Caco-2 (cell line): Measurements from ENCODE around the gene TSHZ3. TPM values are rescaled to one million over a fixed set of nuclear protein-coding genes. Genes with fewer than 3 reads are reported as not detected.

Experiments used
- BruUV-seq: library from RNA; stranded (reverse); fragments of 400-500 nt; replicated peaks from 2 replicates; lab custom pipeline; 2021; lab: Mats Ljungman, UMichigan
- CTCF ChIA-PET: fragments of 300-600 bp; sonication (Branson Sonifier 250); formaldehyde crosslinking; loops from one replicate; lab custom pipeline; 2022; ENCODE audit warnings: antibody characterized with exemption; lab: Charles Lee
- POLR2A ChIA-PET: fragments of 300-600 bp; sonication (Branson Sonifier 250); formaldehyde crosslinking; loops from one replicate; lab custom pipeline; 2022; ENCODE audit warnings: antibody characterized with exemption; lab: Charles Lee
- DNase-seq, 2 experiments: peaks; one replicate each; pipeline versions ENCODE4 v3.0.0 to v3.0.0-alpha.2; 2020 to 2022
- H3K27me3 ChIP-seq: replicated peaks from 2 replicates; pipeline ENCODE4 v1.6.0; 2011; ENCODE audit warnings: low read length; ENCODE audit not compliant: control insufficient read depth, insufficient read depth
- H3K36me3 ChIP-seq: 2 replicates; pipeline ENCODE4 v1.5.1; 2011; ENCODE audit warnings: low read length; ENCODE audit not compliant: control insufficient read depth, insufficient read depth
- H3K4me1 ChIP-seq: fragments of 250-450 bp; sonication (Bioruptor Pico); 2 replicates; pipeline ENCODE4 v1.5.1; 2020; ENCODE audit warnings: mild to moderate bottlenecking
- H3K4me3 ChIP-seq: 2 replicates; pipeline ENCODE4 v1.5.1; 2011; ENCODE audit warnings: low read depth, mild to moderate bottlenecking, control low read depth, low read length
- H3K9me3 ChIP-seq: fragments of 250-450 bp; sonication (Bioruptor Pico); 2 replicates; pipeline ENCODE4 v1.5.1; 2020; ENCODE audit warnings: mild to moderate bottlenecking, moderate library complexity
- H3K27ac Mint-ChIP-seq: one replicate; pipeline ENCODE4 v1.8.0; 2022; ENCODE audit warnings: mixed read lengths; ENCODE audit not compliant: unreplicated experiment
- H3K27me3 Mint-ChIP-seq: one replicate; pipeline ENCODE4 v1.8.0; 2022; ENCODE audit warnings: mixed read lengths; ENCODE audit not compliant: insufficient read depth, unreplicated experiment
- H3K36me3 Mint-ChIP-seq: one replicate; pipeline ENCODE4 v1.8.0; 2022; ENCODE audit warnings: mild to moderate bottlenecking, mixed read lengths; ENCODE audit not compliant: insufficient read depth, unreplicated experiment
- H3K4me1 Mint-ChIP-seq: one replicate; pipeline ENCODE4 v1.8.0; 2022; ENCODE audit warnings: low read depth, mixed read lengths; ENCODE audit not compliant: unreplicated experiment
- H3K4me3 Mint-ChIP-seq: one replicate; pipeline ENCODE4 v1.8.0; 2022; ENCODE audit warnings: mild to moderate bottlenecking, moderate library complexity, mixed read lengths; ENCODE audit not compliant: unreplicated experiment
- H3K9me3 Mint-ChIP-seq: one replicate; pipeline ENCODE4 v1.8.0; 2022; ENCODE audit warnings: mixed read lengths; ENCODE audit not compliant: unreplicated experiment
- intact Hi-C: fragments of 100-400 bp; cut with micrococcal nuclease; formaldehyde crosslinking; loops from one replicate; pipeline ENCODE4 v1.10.0; 2022; ENCODE audit not compliant: unreplicated experiment
- total RNA-seq: library from RNA; stranded (reverse); gene quantifications from 2 replicates; pipeline ENCODE4 v1.2.3, GENCODE V29; 2022
- TF ChIP-seq, protein P1 (sequence below), 2 experiments: fragments of 200-600 bp in 1 of 2; IDR thresholded peaks; 1 replicate in 1 of 2; 2 replicates in 1 of 2; pipeline versions ENCODE4 v1.5.1 to v1.8.0; 2011 to 2022; ENCODE audit warnings: antibody characterized with exemption in 1 of 2, control low read depth in 1 of 2, inconsistent platforms in 1 of 2, low read depth in 1 of 2, low read length in 1 of 2, mild to moderate bottlenecking in 1 of 2, moderate library complexity in 1 of 2; ENCODE audit not compliant: insufficient read depth in 1 of 2, severe bottlenecking in 1 of 2, unreplicated experiment in 1 of 2

The TSHZ3 gene
- total RNA-seq, 1 experiment from 2014 or later = not detected

GRCh38 chr19:31317093-31317492, 32.1 kb downstream of the TSHZ3 start:
- H3K36me3 ChIP-seq = no peaks in the 10 kb centered on the region
- no peaks in the 10 kb centered on the region for H3K36me3 Mint-ChIP-seq
- no peak overlapping the region for H3K4me3 Mint-ChIP-seq
- no peak for DNase-seq
- H3K4me3 ChIP-seq = no peak overlapping the region
- H3K4me1 Mint-ChIP-seq = no peaks in the 10 kb centered on the region
- H3K4me1 ChIP-seq = no peaks in the 10 kb centered on the region
- POLR2A ChIA-PET = no interaction called here
- intact Hi-C loops = no loop called here
- H3K27ac Mint-ChIP-seq = no peak overlapping the region
- no peaks in the 10 kb centered on the region for H3K9me3 ChIP-seq
- no TSS peak for BruUV-seq
- peaks cover 19% of the 10 kb centered on the region for H3K27me3 Mint-ChIP-seq
- CTCF ChIA-PET = no interaction called here
- H3K9me3 Mint-ChIP-seq = no peaks in the 10 kb centered on the region
- no peaks in the 10 kb centered on the region for H3K27me3 ChIP-seq
- TF ChIP-seq, protein P1, sequence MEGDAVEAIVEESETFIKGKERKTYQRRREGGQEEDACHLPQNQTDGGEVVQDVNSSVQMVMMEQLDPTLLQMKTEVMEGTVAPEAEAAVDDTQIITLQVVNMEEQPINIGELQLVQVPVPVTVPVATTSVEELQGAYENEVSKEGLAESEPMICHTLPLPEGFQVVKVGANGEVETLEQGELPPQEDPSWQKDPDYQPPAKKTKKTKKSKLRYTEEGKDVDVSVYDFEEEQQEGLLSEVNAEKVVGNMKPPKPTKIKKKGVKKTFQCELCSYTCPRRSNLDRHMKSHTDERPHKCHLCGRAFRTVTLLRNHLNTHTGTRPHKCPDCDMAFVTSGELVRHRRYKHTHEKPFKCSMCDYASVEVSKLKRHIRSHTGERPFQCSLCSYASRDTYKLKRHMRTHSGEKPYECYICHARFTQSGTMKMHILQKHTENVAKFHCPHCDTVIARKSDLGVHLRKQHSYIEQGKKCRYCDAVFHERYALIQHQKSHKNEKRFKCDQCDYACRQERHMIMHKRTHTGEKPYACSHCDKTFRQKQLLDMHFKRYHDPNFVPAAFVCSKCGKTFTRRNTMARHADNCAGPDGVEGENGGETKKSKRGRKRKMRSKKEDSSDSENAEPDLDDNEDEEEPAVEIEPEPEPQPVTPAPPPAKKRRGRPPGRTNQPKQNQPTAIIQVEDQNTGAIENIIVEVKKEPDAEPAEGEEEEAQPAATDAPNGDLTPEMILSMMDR (IDR thresholded peaks at IDR 0.05; ENCODE audit: insufficient read depth in 1 of 2, low read depth in 1 of 2, low read length in 1 of 2, severe bottlenecking in 1 of 2, unreplicated experiment in 1 of 2) = no peak

DNA sequence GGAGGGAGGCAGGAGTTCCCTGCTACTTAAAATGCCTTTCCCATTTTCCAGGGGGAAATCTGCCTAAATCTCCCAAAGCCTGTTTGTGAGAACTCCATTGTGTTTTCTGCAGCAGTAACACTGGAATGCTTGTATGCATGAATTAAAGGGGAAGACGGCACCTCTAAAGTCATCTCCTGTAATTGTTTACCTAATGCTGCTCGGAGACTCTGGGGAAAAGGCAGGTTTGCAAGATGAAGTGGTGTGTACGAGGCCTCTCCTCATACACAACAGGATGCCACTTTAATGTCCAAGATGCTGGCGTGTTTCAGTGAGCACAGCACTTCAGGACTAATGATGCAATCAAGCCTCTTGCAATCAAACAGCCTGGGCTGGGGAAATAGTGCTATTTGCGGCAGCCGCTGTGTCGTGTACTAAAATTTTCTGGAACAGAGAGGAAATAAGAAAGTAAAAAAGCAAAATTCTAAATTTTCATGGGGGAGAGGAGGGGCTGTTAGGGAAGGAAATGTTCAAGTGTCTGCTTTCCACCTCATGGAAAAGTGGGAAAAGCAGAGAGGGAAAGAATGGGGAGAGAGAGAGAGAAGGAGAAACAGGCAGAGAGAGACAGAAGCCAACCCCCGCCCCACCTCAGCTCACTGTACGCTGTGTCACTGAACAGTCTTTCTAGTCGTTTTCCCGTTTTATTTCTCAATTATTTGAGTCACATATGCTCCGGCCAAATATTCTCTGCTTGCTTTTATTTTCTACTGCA, 32.9 kb downstream of the TSHZ3 start:
- no peaks in the 10 kb centered on the region for H3K36me3 Mint-ChIP-seq
- H3K27me3 Mint-ChIP-seq = peaks cover 17% of the 10 kb centered on the region
- no peaks in the 10 kb centered on the region for H3K27me3 ChIP-seq
- CTCF ChIA-PET = no interaction called here
- TF ChIP-seq, protein P1 (IDR thresholded peaks at IDR 0.05; ENCODE audit: insufficient read depth in 1 of 2, low read depth in 1 of 2, low read length in 1 of 2, severe bottlenecking in 1 of 2, unreplicated experiment in 1 of 2) = no peak
- BruUV-seq = no TSS peak
- DNase-seq = no peak
- H3K36me3 ChIP-seq = no peaks in the 10 kb centered on the region
- no peak overlapping the region for H3K4me3 Mint-ChIP-seq
- no peak overlapping the region for H3K4me3 ChIP-seq
- intact Hi-C loops = no loop called here
- no peaks in the 10 kb centered on the region for H3K4me1 ChIP-seq
- H3K27ac Mint-ChIP-seq = no peak overlapping the region
- H3K9me3 Mint-ChIP-seq = no peaks in the 10 kb centered on the region
- H3K9me3 ChIP-seq = no peaks in the 10 kb centered on the region
- POLR2A ChIA-PET = no interaction called here
- H3K4me1 Mint-ChIP-seq = no peaks in the 10 kb centered on the region

- peaks cover 20% of the 10 kb centered on the region for H3K27me3 Mint-ChIP-seq
- DNase-seq = no peak
- no peaks in the 10 kb centered on the region for H3K36me3 ChIP-seq
- no peaks in the 10 kb centered on the region for H3K4me1 Mint-ChIP-seq
- ChIA-PET CTCF (no interaction called here), POLR2A (no interaction called here)
- H3K27ac Mint-ChIP-seq = no peak overlapping the region
- intact Hi-C loops = no loop called here
- no peaks in the 10 kb centered on the region for H3K9me3 Mint-ChIP-seq
- no TSS peak for BruUV-seq
- no peak overlapping the region for H3K4me3 Mint-ChIP-seq
- no peaks in the 10 kb centered on the region for H3K9me3 ChIP-seq
- no peak overlapping the region for H3K4me3 ChIP-seq
- H3K36me3 Mint-ChIP-seq = no peaks in the 10 kb centered on the region
- TF ChIP-seq, protein P1 (IDR thresholded peaks at IDR 0.05; ENCODE audit: insufficient read depth in 1 of 2, low read depth in 1 of 2, low read length in 1 of 2, severe bottlenecking in 1 of 2, unreplicated experiment in 1 of 2) = no peak
- no peaks in the 10 kb centered on the region for H3K4me1 ChIP-seq
- H3K27me3 ChIP-seq = no peaks in the 10 kb centered on the region
Measured at GRCh38 chr19:31315652-31316051, 33.6 kb downstream of the TSHZ3 start.
